Limb (tissue), 2 donors: Measurements from ENCODE around the gene WDFY2.

Experiments
- DNase-seq, 2 donors: peaks; one replicate each; pipeline ENCODE4 v3.0.0-alpha.2; 2016; ENCODE audit errors: extremely low spot score in 2 of 2

The WDFY2 gene

DNA sequence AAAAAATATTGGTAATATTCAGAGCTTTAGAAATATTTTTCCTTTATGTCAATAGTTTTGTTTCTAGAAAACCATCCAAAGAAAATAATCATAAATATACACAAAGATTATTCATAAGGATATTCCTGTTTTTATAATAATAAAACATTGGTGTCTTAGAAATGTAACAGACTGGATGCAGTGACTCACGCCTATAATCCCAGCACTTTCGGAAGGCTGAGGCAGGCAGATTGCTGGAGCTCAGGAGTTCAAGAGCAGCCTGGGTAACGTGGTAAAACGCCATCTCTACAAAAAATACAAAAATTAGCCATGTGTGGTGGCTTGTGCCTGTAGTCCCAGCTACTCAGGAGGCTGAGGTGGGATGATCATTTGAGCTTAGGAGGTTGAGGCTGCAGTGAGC, 112.9 kb downstream of the WDFY2 start:
- DNase-seq: no peak

GRCh38 chr13:51697855-51698254, 113.6 kb downstream of the WDFY2 start:
- DNase-seq: no peak

DNA sequence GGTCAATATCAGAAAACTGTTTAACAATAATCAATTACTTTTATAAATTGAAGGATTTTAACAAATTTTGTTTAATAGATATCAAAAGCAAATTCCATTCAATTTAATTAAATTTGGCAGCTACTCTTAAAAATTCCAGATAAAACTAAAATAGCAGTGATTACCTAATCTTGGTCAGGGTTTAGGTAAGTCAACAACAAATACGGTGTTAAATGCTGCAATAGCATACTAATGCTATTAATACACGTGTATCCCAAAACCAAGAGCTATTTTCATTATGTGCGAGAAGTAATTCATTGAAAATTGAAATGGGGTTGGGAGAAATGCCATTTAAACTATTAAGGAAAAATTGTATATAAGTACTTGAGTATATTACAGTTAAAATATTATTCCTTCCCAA, 114.1 kb downstream of the WDFY2 start:
- DNase-seq: no peak

DNA sequence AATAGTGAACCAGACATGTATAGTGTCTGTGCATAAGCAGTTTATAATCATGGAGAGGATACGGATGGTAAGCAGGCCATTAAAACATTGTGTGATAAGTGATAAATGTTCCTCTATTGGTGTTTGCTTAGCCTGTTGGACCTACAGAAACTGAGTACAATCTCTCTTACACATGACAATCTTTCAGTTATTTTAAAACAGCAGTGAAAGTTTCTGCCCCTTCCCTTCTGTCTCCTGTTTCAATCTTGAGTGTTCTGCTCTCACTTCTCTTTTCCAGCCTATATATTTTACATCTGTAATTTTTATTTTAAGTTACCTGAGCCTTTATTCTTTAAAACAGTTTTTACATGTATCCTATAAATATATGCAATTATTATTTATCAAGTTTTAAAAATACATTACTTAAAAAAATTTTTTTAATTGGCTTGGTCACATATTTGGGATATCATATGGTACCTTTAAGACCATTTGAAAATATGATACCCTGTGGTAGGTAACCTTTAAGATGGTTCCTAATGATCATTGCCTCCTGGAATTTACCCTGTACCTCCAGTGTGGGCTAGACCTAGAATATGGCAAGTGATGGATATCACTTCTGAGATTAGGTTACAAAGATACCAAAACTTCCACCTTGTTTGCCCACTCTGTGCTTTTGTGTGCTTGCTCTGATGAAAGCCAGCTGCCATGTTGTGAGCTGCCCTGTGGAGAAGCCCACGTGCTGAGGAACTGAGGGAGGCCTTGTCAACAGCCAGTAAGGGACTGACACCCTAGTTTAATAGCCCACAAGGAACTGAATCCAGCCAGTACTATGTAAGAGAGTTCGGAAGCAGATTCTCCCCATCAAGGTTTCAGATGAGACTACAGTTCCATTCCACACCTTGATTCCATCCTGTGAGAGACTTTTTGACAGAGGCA, 120.4 kb downstream of the WDFY2 start:
- DNase-seq: no peak

DNA sequence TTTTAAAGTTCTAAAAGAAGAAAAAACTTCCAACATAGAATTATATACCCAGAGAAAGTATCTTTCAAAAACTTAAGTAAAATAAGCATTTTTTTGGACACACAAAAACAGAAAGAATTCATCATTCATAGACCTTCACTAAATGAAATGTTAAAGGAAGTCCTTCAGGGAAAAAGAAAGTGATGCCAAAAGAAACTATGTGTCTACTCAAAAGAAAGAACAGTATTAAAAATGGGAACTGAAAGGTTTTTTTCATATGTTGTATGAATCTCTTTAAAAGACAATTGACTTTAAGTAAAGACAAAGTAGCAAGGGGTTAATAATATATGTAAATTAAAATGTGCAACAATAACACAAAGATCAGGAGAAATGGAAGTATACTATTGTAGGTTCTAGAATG, 123.2 kb downstream of the WDFY2 start:
- DNase-seq: no peak

- no peak for DNase-seq
Observed at GRCh38 chr13:51713807-51714206, 129.5 kb downstream of the WDFY2 start.

DNA sequence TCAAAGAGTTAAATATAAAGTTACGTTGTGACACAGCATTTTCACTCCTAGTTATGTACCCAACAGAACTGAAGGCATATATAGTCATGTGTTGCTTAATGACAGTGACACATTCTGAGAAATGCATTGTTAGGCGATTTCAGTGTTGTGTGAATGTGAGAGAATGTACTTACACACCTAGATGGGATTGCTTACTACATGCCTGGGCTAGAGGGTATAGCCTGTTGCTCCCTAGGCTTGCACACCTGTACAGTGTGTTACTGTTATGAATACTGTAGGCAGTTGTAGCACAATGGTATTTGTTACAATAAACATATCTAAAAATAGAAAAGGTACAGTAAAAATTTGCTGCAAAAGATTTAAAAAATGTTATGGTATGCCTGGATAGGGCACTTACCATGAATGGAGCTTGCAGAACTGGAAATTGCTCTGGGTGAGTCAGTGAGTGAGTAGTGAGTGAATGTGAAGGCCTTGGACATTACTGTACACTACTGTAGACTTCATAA, 130.5 kb downstream of the WDFY2 start:
- no peak for DNase-seq

- DNase-seq: no peak
Observed at GRCh38 chr13:51715613-51716012, 131.4 kb downstream of the WDFY2 start.

DNA sequence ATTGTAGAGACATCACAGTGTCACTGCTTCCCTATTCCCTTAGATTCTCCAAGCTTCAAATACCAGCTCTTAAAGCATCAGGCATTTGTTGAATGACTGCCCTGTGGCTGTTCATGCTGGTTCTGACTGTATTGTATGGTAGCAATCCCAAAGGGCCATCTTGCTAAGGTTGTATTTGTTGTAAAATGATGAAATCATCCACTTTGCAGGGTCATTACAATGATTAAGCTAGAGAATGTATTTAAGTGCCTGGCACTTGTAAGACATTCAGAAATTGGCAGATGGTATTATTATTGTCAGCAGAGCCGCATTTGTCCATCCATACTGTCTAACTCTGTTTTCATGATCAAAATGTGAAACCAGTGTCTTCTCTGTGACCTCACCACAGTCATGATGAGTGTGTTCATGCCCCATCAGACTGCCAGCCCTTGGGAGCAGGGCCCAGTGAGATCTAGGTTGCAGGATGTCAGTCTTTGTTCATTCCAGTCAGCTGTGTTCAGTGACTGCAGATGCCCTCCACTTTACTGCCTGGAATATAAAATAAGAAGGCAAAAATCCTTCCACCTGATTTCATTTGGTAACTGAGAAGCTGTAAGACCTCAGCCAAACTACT, 133.6 kb downstream of the WDFY2 start:
- DNase-seq: no peak

DNA sequence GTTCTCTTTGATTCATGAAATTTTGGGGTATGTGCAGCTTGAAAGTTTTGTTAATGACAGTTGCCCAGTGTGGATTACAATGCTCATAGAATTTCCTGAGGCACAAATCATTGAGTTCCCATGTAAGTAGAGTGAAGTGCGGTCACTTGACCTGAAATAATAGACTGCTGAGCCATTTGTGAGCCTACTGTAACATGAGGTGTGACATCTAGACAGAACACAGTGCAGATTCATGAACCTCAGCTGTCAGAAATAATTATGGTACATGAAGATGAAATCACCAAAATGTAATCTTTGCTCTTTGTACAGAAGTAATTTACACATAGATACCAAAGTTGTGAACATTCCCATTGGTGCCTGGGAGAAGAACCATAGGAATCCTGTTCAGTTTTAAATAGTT, 135.1 kb downstream of the WDFY2 start:
- no peak for DNase-seq

GRCh38 chr13:51721496-51721895, 137.2 kb downstream of the WDFY2 start:
- no peak for DNase-seq

DNA sequence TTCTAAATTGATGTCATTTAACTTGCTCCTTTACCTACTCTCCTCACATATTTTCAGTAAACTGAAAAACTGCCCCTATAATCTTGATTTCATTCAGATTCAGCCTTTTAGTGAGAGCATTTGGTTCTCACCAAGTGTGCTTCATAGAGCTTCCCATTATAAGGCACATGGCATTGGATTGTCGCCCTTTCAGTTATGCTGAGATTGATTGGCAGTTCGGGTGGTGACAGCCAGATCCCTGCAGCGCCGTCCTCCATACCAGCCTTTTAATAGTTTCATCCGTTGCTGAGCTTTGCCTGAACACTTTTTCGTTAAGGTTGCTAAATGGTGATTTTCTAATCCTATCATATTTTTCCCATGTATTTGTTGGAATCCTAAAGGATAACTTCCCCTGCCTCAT, 139.3 kb downstream of the WDFY2 start:
- DNase-seq: no peak

- DNase-seq: no peak
Observed at GRCh38 chr13:51724721-51725120, 140.5 kb downstream of the WDFY2 start.

DNA sequence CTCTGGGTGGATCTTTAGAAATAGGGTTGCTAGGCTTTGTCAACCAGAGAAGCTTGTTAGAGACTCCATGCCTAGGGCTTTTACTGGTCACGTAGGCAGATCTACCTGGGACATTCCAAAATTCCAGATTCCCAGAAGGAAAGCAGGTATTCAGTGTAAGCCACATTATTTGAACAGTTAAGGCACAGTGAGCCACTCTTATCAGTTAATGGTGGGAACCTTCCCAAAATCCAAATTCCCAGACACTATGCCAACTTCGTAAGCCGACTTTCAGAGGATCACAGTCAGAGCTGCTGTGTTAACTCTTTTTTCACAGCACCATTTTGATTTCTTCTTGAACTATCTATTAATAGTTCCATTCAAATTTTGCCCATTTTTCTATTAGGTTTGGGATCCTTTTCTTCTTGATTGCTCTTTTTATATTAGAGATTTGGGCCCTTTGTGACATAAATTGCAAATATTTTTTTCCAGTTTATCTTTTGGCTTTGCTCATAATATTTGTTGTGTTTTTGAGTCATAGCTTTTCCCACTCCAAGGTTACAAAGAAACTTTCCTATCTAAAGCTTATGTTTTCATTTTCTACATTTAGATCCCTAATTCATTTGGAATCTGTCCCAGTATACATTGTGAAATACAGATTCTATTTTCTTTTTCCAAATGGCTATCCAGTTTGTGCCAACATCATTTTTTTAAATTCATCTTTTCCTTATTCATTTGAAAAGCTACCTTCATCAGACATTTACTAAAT, 142.4 kb downstream of the WDFY2 start:
- DNase-seq: peak in 1 of 2 donors; percentile 13

- no peak for DNase-seq
Observed at GRCh38 chr13:51727634-51728274, 143.5 kb downstream of the WDFY2 start.

GRCh38 chr13:51728275-51728673, 144.0 kb downstream of the WDFY2 start:
- DNase-seq: no peak

DNA sequence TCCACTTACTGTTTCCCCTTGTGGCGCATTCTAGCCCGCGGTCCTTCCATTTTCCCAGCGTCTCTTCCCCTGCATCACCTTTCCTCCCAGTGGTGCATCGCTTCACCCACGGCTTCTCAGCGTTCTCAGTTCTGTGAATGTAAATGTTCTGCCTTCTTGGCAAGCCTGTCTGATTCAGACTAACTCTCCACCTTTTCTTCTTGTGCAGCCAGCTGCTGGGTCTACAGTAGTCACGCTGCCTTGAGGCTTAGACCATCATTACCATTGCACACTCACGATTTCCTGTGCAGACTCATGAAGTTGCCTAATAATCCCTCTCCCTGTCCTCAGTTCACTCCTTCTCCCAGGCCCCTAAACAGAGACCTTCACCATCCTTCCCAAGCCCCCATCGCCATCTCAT, 144.7 kb downstream of the WDFY2 start:
- no peak for DNase-seq

- peak in 1 of 2 donors; percentile 18 for DNase-seq
Observed at GRCh38 chr13:51729866-51730553, 145.7 kb downstream of the WDFY2 start.

GRCh38 chr13:51730927-51731326, 146.7 kb downstream of the WDFY2 start:
- no peak for DNase-seq

DNA sequence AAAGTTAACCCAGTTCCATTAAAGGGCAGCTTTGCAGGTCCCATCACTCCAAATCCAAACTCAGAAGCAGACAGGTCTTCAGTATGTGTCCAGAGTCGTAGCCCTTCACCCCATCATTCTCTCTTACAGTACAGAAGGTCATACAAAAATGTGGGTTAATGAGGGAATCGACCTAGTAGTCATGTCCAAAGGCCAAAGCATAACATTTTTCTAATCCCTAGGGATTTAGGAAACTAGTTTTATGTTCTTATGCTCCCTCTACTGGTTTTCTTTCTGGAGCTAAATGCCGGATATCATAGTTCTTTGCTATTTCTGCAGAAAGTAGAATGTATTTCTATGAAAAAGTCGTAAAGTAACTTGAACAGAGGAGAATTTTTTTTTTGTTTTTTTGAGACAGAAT, 147.5 kb downstream of the WDFY2 start:
- peak in 1 of 2 donors; percentile 15 for DNase-seq
